ENCODE results near the gene MADD. TPM values are rescaled to one million over a fixed set of nuclear protein-coding genes. Genes with fewer than 3 reads are reported as not detected.

MADD gene
- total RNA-seq, 1 donor from 2014 or later = 24.7 TPM

GRCh38 chr11:47338396-47339241 is 68.7 kb downstream of the MADD start:
- no peak overlapping the region for H3K4me3 ChIP-seq (ENCODE audit: low read depth, low read length)
- no peak for DNase-seq (ENCODE audit: low read depth)
- no peak for TF ChIP-seq CTCF (conservative IDR thresholded peaks at IDR 0.05; ENCODE audit: low read depth, low read length)

- DNase-seq (ENCODE audit: low read depth) = no peak
- no peak overlapping the region for H3K4me3 ChIP-seq (ENCODE audit: low read depth, low read length)
- no peak for TF ChIP-seq CTCF (conservative IDR thresholded peaks at IDR 0.05; ENCODE audit: low read depth, low read length)
These were observed 70.1 kb downstream of the MADD start for GRCh38 chr11:47340010-47340409.

GRCh38 chr11:47340980-47341775 is 71.2 kb downstream of the MADD start:
- TF ChIP-seq CTCF (conservative IDR thresholded peaks at IDR 0.05; ENCODE audit: low read depth, low read length) = no peak
- H3K4me3 ChIP-seq (ENCODE audit: low read depth, low read length) = no peak overlapping the region
- no peak for DNase-seq (ENCODE audit: low read depth)

GRCh38 chr11:47342036-47342803 is 72.3 kb downstream of the MADD start:
- no peak overlapping the region for H3K4me3 ChIP-seq (ENCODE audit: low read depth, low read length)
- no peak for DNase-seq (ENCODE audit: low read depth)
- TF ChIP-seq CTCF (conservative IDR thresholded peaks at IDR 0.05; ENCODE audit: low read depth, low read length) = no peak

- H3K4me3 ChIP-seq (ENCODE audit: low read depth, low read length) = no peak overlapping the region
- DNase-seq (ENCODE audit: low read depth) = no peak
- no peak for TF ChIP-seq CTCF (conservative IDR thresholded peaks at IDR 0.05; ENCODE audit: low read depth, low read length)
These were observed 72.9 kb downstream of the MADD start for GRCh38 chr11:47342854-47343253.

- H3K4me3 ChIP-seq (ENCODE audit: low read depth, low read length) = no peak overlapping the region
- no peak for TF ChIP-seq CTCF (conservative IDR thresholded peaks at IDR 0.05; ENCODE audit: low read depth, low read length)
- DNase-seq (ENCODE audit: low read depth) = no peak
These were observed 76.1 kb downstream of the MADD start for GRCh38 chr11:47345890-47346563.
